ENCODE measurements around the gene RIMBP2. TPM values are rescaled to one million over a fixed set of nuclear protein-coding genes. Genes with fewer than 3 reads are reported as not detected.

Gene RIMBP2
- total and polyA plus RNA-seq, 9 of the 15 experiments (the other 6 are each of a cell fraction or from before 2014, with no cell fraction given) = not detected

DNA sequence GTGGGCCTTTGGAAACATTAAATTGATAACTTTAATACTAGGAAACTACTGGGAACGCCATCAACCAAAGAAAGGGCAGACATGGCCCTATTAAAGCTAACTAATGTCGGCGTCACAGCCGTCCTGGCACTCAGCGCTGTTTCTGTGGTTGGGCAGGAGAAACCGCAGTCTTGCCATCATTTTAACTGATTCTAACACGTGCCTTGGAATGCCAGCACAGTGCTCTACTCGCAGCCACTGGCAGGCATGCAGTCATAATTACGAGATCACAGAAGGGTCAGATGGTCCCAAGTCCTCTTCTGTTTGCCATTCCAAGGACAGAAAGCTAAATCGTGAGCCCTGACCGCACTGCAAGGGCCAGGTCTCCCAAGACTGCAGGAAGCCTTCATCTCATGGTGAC, 75.2 kb downstream of the RIMBP2 start:
- no TSS peak for BruUV-seq (replicated peaks)
- FAIRE-seq (no peak), ATAC-seq (no peak), DNase-seq (ENCODE audit: extremely low read depth in 1 of 4, low spot score in 3 of 4) (no peak)
- 2% methylated on average over 11 of the region's 11 CpGs for WGBS (ENCODE audit: insufficient coverage, low coverage, missing lambda C conversion rate)
- Histone ChIP-seq H4K20me1 (replicated peaks; ENCODE audit: control insufficient read depth, insufficient read depth, low read length) (peaks cover 6% of the 10 kb centered on the region; the same call in 1 of the 2 replicates), H3K4me3 (no peak overlapping the region), H3K27ac (ENCODE audit: extremely low read depth, low read depth, low read length) (no peak overlapping the region), H3K79me2 (ENCODE audit: control insufficient read depth, insufficient read depth, low read length) (no peaks in the 10 kb centered on the region), H3K9ac (ENCODE audit: insufficient read depth in 1 of 2, low read depth in 2 of 2, low read length in 2 of 2) (no peak overlapping the region), H3K9me3 (replicated peaks; ENCODE audit: control insufficient read depth, insufficient read depth, low read depth, low read length) (no peaks in the 10 kb centered on the region), H3K4me2 (ENCODE audit: insufficient read depth, low read length) (no peak overlapping the region), H3K36me3 (ENCODE audit: control insufficient read depth, insufficient read depth, low read length) (no peaks in the 10 kb centered on the region), H3K4me1 (replicated peaks in 1 of 2; ENCODE audit: control insufficient read depth in 2 of 2, insufficient read depth in 2 of 2, low read length in 2 of 2) (no peaks in the 10 kb centered on the region), H3K27me3 (ENCODE audit: control insufficient read depth in 2 of 2, insufficient read depth in 2 of 2, low read length in 2 of 2) (peaks cover 43 to 76% of the 10 kb centered on the region in 2 experiments), H3K9me1 (ENCODE audit: control insufficient read depth, insufficient read depth, low read length) (no peaks in the 10 kb centered on the region), H2AFZ (ENCODE audit: low read depth, low read length) (no peak overlapping the region)
- in situ Hi-C loops (cut with MboI) = no loop called here
- POLR2A ChIA-PET = interaction anchor here (0.8 kb wide), 1 partner anchor 107 kb away, joined by 4 read pairs; no protein-coding TSS in a partner anchor
- CTCF ChIA-PET (ENCODE audit: low intra/inter-chr PET ratio) = no interaction called here
- TF ChIP-seq FOXO4 (CRISPR knock-in tag; IDR thresholded peaks at IDR 0.05) (no peak), E2F3 (CRISPR knock-in tag; IDR thresholded peaks at IDR 0.05) (no peak), NCOA2 (IDR thresholded peaks at IDR 0.05; ENCODE audit: partially characterized antibody in 2 of 2) (no peak), STAT6 (CRISPR knock-in tag; IDR thresholded peaks at IDR 0.05) (no peak)
- intact Hi-C loops (cut with micrococcal nuclease) = no loop called here

All from K562 (cell line).